ENCODE data around the gene MS4A10.

- TF ChIP-seq CTCF (conservative IDR thresholded peaks at IDR 0.05; ENCODE audit: low read depth, low read length) (no peak; the same call in 1 of the 2 replicates), EZH2 (IDR thresholded peaks at IDR 0.05; ENCODE audit: low read length, unreplicated experiment) (no peak), EZH2phosphoT487 (IDR thresholded peaks at IDR 0.05; ENCODE audit: borderline replicate concordance, low read length) (no peak)
These were observed 46.0 kb upstream of the MS4A10 start for GRCh38 chr11:60739114-60739513.

Data from PC-3 (cell line).